GM12891 (cell line): ENCODE results near the gene SYPL1.
A peak's percentile ranks its signal among the peaks of the same experiment; 100 is the strongest.

ENCODE experiments used
- DNase-seq: peaks from one replicate; pipeline ENCODE4 v3.0.0; 2011; ENCODE audit warnings: low spot score; ENCODE audit not compliant: insufficient read length
- FAIRE-seq: peaks from 2 replicates; lab custom pipeline; 2011; peaks lifted over from hg19 to GRCh38; lab: Jason Lieb, UNC
- PAX5 ChIP-seq: IDR thresholded peaks from 2 replicates; pipeline ENCODE4 v1.6.1; 2011; ENCODE audit warnings: low read length, moderate library complexity, mild to moderate bottlenecking; ENCODE audit not compliant: insufficient read depth, severe bottlenecking
- POLR2A ChIP-seq: IDR thresholded peaks from 2 replicates; pipeline ENCODE4 v1.6.1; 2011; ENCODE audit warnings: low read depth, low read length, control low read depth
- POLR2AphosphoS5 ChIP-seq: IDR thresholded peaks from 2 replicates; pipeline ENCODE4 v1.6.1; 2011; ENCODE audit warnings: low read depth, low read length, control low read depth
- POU2F2 ChIP-seq: IDR thresholded peaks from 2 replicates; pipeline ENCODE4 v1.6.1; 2011; ENCODE audit warnings: low read depth, mild to moderate bottlenecking, control low read depth, low read length, moderate library complexity
- SPI1 ChIP-seq: IDR thresholded peaks from 2 replicates; pipeline ENCODE4 v1.6.1; 2011; ENCODE audit warnings: low read depth, low read length, control low read depth
- TAF1 ChIP-seq: IDR thresholded peaks from 2 replicates; pipeline ENCODE4 v1.6.1; 2011; ENCODE audit warnings: low read depth, low read length, control low read depth

The SYPL1 gene

GRCh38 chr7:106064771-106065574 lies 47.1 kb downstream of the SYPL1 start:
- no peak for FAIRE-seq
- no peak for DNase-seq
- TF ChIP-seq POLR2A (no peak), TAF1 (no peak), POLR2AphosphoS5 (no peak), POU2F2 (no peak), SPI1 (no peak), PAX5 (no peak)

DNA sequence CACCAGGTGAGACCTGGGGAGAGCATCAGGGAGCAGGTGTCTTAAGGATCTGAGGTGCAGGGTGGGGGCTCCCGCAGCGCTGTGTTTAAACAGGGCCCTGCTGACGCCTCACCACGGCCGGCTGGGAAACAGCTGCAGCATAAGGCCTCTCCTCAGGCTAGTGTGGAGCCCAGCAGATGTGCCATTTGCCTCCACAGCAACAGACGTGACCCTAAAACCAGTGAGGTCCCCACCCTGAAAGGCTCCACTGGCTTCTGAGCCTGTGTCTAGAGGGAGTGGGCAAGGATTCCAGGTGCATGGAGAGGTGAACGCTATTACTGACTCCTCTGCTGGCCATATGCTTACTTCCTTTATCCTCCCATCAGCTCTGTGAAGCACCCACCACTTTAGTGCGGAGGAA lies 47.8 kb downstream of the SYPL1 start:
- TF ChIP-seq POLR2A, result no peak
- TF ChIP-seq POU2F2, result no peak
- TF ChIP-seq TAF1, result no peak
- TF ChIP-seq PAX5, result no peak
- no peak for TF ChIP-seq POLR2AphosphoS5
- TF ChIP-seq SPI1, result no peak
- no peak for DNase-seq
- FAIRE-seq, result no peak

GRCh38 chr7:106063692-106064091 lies 48.4 kb downstream of the SYPL1 start:
- FAIRE-seq (no peak), DNase-seq (no peak)
- TF ChIP-seq SPI1, result no peak
- no peak for TF ChIP-seq PAX5
- no peak for TF ChIP-seq POU2F2
- no peak for TF ChIP-seq POLR2A
- TF ChIP-seq POLR2AphosphoS5, result no peak
- no peak for TF ChIP-seq TAF1

- TF ChIP-seq SPI1 (no peak), POU2F2 (no peak), PAX5 (no peak)
- FAIRE-seq, result no peak
- DNase-seq, result no peak
Measured at GRCh38 chr7:106063024-106063423, 49.1 kb downstream of the SYPL1 start.

GRCh38 chr7:106062521-106062931 lies 49.6 kb downstream of the SYPL1 start:
- TF ChIP-seq POLR2A (no peak), PAX5 (no peak), POU2F2 (no peak), TAF1 (no peak), SPI1 (no peak), POLR2AphosphoS5 (no peak)
- FAIRE-seq, result no peak

DNA sequence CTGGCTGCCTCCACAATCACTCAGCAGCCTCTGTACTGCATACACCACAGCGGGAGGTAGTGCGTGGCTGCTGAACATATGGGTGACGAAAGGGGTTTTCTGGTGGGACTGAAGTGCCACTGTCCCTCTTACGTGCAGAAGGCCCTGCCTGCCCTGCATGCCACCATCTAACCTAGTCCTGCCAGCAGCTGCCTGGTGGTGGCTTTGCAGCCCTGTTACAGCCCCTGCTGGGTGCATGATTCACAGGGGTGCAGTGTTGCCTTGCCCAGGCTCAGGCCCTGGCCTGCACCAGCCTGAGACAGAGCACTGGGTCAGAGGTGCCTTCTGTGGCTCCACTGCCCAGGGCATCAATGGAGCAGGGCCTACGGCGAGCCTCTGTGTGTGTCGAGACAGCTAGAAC lies 50.1 kb downstream of the SYPL1 start:
- FAIRE-seq, result no peak

More at GRCh38 chr7:106062521-106062931, 49.6 kb downstream of the SYPL1 start:
- no peak for DNase-seq

DNA sequence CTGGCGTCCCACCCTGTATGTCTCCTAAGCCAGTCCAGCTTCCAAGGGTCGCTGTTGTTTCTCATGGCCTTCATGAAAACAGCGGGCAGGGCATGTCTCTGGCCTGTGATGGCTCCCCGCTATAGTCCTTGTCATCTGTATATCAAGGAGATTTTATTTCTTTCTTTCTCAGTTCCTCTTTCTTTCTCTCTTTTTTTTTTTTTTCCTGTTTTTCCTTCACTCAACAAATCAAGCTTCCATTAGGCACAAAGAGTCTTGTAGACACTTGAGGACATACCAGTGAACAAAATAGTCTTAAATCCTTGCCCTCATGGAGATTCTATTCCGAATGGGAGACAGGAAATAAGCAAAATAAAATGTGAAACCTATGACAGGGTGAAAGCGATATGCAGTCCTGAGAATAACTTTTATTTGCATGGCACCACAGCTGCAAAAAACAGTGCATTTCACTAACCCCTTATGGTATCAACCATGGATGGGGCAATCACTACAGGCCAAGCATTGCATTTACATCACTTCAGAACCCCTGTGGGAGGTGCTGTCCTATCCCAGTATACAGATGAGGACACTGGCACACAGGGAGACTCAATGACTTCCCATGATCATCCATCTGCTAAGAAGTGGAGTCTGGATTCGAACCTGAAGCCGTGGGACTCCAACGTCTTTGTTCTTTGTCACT lies 50.7 kb downstream of the SYPL1 start:
- peak; percentile 85 for FAIRE-seq
- no peak for DNase-seq
- TF ChIP-seq PAX5 (no peak), POU2F2 (peak; percentile 87), SPI1 (peak; percentile 92)

More for the DNA sequence above, 50.1 kb downstream of the SYPL1 start:
- DNase-seq, result no peak
- TF ChIP-seq POU2F2, result no peak
- 0 out of 2 replicates have a peak, but pooled peaks have one; percentile 13 for TF ChIP-seq POLR2A

DNA sequence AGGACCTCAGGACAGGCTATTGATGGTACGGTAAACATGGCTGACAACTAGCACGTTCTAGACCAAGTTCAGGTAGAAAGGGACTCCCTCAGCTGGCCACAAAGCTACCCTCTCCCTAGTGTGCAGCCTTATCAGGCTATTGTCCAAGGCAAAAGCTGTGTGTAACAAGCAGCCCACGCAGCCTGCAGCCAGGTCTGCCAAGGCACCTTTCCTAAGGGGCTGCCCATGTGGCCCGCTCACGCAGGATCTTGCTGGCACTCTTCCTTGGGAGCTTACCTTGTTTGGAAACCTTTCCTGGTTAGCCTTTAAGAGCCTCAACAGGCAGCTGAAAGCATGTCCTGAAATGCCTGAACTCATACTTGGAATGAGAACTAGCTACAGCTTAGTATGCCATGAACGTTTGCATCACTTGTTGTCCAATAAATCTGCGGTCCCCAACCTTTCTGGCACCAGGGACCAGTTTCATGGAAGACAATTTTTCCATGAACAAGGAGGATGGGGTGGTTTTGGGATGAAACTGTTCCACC lies 51.7 kb downstream of the SYPL1 start:
- no peak for TF ChIP-seq TAF1
- no peak for TF ChIP-seq SPI1
- no peak for TF ChIP-seq POU2F2
- TF ChIP-seq PAX5, result no peak
- TF ChIP-seq POLR2AphosphoS5, result no peak
- TF ChIP-seq POLR2A, result no peak
- FAIRE-seq (peak; percentile 20), DNase-seq (no peak)

DNA sequence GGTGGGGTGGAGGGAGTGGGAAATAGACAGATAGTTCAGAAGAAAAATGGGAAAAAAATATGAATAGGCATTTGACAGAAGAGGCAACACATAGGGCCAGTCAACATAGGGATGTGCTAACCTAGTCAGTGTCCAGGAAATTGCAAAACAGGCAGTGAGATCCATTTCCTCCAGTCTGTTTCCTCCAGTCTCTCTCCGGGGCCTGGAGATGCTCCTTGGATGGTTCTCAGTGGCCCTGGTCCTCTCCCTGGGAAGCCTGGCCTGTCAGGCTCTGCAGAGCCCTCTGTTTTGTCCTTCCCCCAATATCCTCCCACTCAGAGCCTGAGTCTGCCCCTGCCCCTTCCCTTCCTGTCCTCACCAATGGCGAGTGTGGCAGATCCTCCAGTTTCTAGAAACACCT lies 52.6 kb downstream of the SYPL1 start:
- FAIRE-seq (no peak), DNase-seq (no peak)
- TF ChIP-seq POLR2AphosphoS5 (no peak), POU2F2 (no peak), TAF1 (no peak)

DNA sequence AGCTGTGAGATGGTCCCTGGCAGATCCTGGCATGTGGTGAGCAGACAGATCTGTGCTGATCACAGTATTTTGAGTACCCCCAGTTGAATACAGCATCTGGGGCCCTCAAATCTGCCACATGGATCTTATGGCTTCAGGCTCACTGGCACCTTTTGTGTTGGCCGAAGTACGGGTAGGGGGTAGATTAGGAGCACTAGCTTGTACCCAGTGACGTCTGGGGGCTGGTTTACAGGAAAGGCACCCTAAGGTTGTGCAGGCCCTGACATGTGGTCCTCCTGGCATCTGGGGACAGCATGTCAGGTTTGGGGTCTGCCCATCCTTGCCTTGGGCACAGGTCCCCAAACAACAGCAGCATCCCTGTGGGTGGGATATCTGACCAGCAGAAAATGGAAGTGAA lies 53.2 kb downstream of the SYPL1 start:
- 0 out of 2 replicates have a peak, but pooled peaks have one; percentile 2 for TF ChIP-seq POLR2A
- no peak for TF ChIP-seq SPI1
- DNase-seq, result no peak
- FAIRE-seq, result no peak
